HUES64 (cell line): ENCODE data around the gene KISS1R.
"Not testable (repeated sequence)": the region's sequence is repeated elsewhere in the genome, so short reads cannot be mapped to it uniquely, and the experiment has no call there.

Experiments
- H3K27ac ChIP-seq: 2 replicates; pipeline ENCODE4 v1.7.0; 2013; ENCODE audit warnings: low read depth, low read length, inconsistent platforms
- H3K27me3 ChIP-seq: 2 replicates; pipeline ENCODE4 v1.6.1; 2013; ENCODE audit warnings: mild to moderate bottlenecking, low read length; ENCODE audit not compliant: insufficient read depth
- H3K36me3 ChIP-seq: 2 replicates; pipeline ENCODE4 v1.6.1; 2013; ENCODE audit warnings: mild to moderate bottlenecking, low read length; ENCODE audit not compliant: insufficient read depth
- H3K4me1 ChIP-seq: 2 replicates; pipeline ENCODE4 v1.6.1; 2013; ENCODE audit warnings: mild to moderate bottlenecking, low read length, moderate library complexity; ENCODE audit not compliant: insufficient read depth
- H3K4me3 ChIP-seq: 2 replicates; pipeline ENCODE4 v1.5.1; 2013; ENCODE audit warnings: mild to moderate bottlenecking, low read length, moderate library complexity
- H3K9ac ChIP-seq: 2 replicates; pipeline ENCODE4 v1.6.1; 2013; ENCODE audit warnings: mild to moderate bottlenecking, low read depth, low read length
- H3K9me3 ChIP-seq: 2 replicates; pipeline ENCODE4 v1.6.1; 2013; ENCODE audit warnings: low read depth, low read length; ENCODE audit not compliant: insufficient read depth
- WGBS: fragments of 150-250, 120-280 bp; methylation state at CpG from one replicate; pipeline ENCODE4 v1.1.7; 2013; ENCODE audit warnings: missing lambda C conversion rate; 5-methylcytosine and 5-hydroxymethylcytosine counted together

KISS1R gene

GRCh38 chr19:873561-874041, 43.5 kb upstream of the KISS1R start:
- Histone ChIP-seq H3K27ac (no peak overlapping the region; the same call in 1 of the 2 replicates), H3K4me1 (no peaks in the 10 kb centered on the region), H3K4me3 (no peak overlapping the region), H3K27me3 (no peaks in the 10 kb centered on the region), H3K9me3 (no peaks in the 10 kb centered on the region), H3K9ac (no peak overlapping the region), H3K36me3 (peaks cover 24% of the 10 kb centered on the region)
- WGBS, result 91% methylated on average over 22 of the region's 22 CpGs

DNA sequence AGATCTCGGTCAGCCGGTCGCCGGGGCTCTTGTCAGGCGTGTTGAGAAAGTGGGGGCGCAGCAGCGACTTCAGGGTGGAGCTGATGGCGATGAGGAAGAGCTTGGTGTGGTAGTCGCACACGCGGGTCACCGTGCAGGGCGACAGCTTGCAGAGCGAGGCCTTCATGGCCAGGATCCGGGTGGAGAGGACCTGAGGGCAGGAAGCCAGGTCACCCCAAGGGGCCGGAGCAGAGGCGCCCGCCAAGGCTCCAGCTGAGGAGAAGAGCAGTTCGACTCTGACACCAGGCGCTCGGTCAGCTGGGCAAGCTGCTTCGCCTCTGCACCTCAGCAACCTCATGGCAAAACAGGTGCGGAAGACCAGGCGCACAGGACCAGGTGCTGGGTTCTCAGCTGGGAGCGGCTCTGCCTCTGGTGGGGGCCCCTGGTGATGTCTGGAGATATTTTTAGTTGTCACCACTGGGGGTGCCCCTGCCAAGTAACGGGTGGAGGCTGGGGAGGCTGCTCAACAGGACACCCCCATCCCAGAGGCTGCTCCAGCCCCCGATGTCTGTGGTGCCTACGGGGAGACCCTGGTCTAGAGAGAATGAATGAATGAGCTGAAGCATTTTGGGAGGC, 41.8 kb upstream of the KISS1R start:
- no peak overlapping the region for H3K27ac ChIP-seq

GRCh38 chr19:876089-876488, 41.0 kb upstream of the KISS1R start:
- H3K9ac ChIP-seq, result no peak overlapping the region
- no peaks in the 10 kb centered on the region for H3K4me1 ChIP-seq
- H3K36me3 ChIP-seq, result peaks cover 30% of the 10 kb centered on the region
- no peak overlapping the region for H3K27ac ChIP-seq
- no peak overlapping the region for H3K4me3 ChIP-seq
- no peaks in the 10 kb centered on the region for H3K9me3 ChIP-seq
- 95% methylated on average over 18 of the region's 18 CpGs for WGBS
- no peaks in the 10 kb centered on the region for H3K27me3 ChIP-seq

More for the DNA sequence above, 41.8 kb upstream of the KISS1R start:
- Histone ChIP-seq H3K9ac (no peak overlapping the region), H3K36me3 (peaks cover 28% of the 10 kb centered on the region), H3K4me1 (no peaks in the 10 kb centered on the region), H3K27me3 (no peaks in the 10 kb centered on the region), H3K9me3 (no peaks in the 10 kb centered on the region), H3K4me3 (no peak overlapping the region)
- WGBS, result 96% methylated on average over 28 of the region's 28 CpGs

DNA sequence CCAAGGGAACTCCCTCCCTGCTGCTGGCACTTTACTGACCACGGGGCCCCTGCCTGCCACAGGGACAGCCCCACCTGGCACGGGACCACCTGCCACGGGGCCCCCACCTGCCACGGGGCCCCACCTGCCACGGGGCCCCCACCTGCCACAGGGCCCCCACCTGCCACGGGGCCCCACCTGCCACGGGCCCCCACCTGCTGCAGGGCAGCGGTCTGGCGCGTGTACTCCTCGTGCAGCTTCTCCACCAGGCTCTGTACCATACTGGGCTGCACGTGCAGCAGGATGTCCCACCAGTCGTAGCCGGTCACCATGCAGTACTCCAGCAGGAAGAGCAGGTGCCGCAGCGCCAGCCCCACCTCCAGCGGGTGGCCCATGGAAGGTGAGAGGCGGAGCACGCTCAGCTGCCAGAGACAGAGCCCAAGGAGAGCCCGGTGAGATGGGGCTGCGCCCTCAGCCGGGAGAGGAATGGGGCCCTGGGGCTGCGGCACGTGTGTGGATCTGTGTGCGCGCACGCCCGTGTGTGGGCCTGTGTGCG, 40.3 kb upstream of the KISS1R start:
- 91% methylated on average over 29 of the region's 29 CpGs for WGBS
- H3K4me1 ChIP-seq, result no peaks in the 10 kb centered on the region
- no peak overlapping the region for H3K27ac ChIP-seq

GRCh38 chr19:877992-878660, 39.0 kb upstream of the KISS1R start:
- H3K4me1 ChIP-seq, H3K27me3 ChIP-seq, H3K27ac ChIP-seq, H3K4me3 ChIP-seq, H3K9me3 ChIP-seq, H3K9ac ChIP-seq: not testable (repeated sequence)
- 83% methylated on average over 23 of the region's 23 CpGs for WGBS
- peaks cover 49% of the 10 kb centered on the region for H3K36me3 ChIP-seq

More for the DNA sequence above, 40.3 kb upstream of the KISS1R start:
- Histone ChIP-seq H3K9ac (no peak overlapping the region), H3K9me3 (no peaks in the 10 kb centered on the region), H3K27me3 (no peaks in the 10 kb centered on the region), H3K36me3 (peaks cover 38% of the 10 kb centered on the region), H3K4me3 (no peak overlapping the region)

DNA sequence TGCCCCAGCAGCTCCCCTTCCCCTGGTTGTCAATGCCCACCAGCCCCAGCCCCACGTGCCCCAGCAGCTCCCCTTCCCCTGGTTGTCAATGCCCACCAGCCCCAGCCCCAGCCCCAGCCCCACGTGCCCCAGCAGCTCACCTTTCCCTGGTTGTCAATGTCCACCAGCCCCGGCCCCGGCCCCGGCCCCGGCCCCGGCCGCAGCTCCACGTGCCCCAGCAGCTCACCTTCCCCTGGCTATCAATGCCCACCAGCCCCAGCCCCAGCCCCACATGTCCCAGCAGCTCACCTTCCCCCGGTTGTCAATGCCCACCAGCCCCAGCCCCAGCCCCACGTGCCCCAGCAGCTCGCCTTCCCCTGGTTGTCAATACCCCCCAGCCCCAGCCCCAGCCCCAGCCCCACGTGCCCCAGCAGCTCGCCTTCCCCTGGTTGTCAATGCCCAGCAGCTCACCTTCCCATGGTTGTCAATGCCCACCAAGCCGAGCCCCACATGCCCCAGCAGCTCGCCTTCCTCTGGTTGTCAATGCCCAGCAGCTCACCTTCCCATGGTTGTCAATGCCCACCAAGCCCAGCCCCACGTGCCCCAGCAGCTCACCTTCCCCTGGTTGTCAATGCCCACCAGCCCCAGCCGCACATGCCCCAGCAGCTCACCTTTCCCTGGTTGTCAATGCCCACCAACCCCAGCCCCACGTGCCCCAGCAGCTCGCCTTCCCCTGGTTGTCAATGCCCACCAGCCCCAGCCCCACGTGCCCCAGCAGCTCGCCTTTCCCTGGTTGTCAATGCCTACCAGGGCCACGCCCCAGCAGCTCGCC, 38.2 kb upstream of the KISS1R start:
- H3K36me3 ChIP-seq, result peaks cover 52% of the 10 kb centered on the region
- H3K4me1 ChIP-seq, H3K9me3 ChIP-seq, H3K9ac ChIP-seq, H3K27ac ChIP-seq, H3K27me3 ChIP-seq, H3K4me3 ChIP-seq: not testable (repeated sequence)
- 87% methylated on average over 24 of the region's 24 CpGs for WGBS

DNA sequence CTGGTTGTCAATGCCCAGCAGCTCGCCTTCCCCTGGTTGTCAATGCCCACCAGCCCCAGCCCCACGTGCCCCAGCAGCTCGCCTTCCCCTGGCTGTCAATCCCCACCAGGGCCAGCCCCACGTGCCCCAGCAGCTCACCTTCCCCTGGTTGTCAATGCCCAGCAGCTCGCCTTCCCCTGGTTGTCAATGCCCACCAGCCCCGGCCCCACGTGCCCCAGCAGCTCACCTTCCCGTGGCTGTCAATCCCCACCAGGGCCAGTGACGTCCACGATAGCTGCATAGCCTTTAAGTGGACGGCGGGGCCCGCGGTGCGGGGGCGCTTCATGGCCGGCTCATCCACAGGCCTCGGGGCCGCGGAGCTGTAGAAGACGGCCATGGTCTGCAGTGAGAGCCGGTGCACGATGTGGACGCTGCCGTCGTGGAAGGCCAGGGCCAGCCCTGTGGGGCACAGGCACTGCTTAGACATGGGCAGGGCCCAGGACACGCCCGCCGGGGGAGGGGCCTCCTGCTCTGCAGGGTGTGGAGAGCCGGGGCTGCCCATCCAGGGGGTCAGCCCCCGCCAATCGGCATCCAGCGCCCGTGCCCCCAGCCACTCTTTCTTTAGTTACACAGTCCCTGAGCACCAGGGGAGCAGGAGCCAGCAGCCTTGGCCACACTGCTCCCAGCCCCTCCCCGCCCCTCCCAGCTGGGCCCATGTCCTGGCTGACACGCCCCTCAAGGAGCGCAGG, 37.3 kb upstream of the KISS1R start:
- Histone ChIP-seq H3K4me1 (no peaks in the 10 kb centered on the region), H3K4me3 (no peak overlapping the region), H3K36me3 (peaks cover 48% of the 10 kb centered on the region), H3K27me3 (no peaks in the 10 kb centered on the region), H3K27ac (no peak overlapping the region), H3K9me3 (no peaks in the 10 kb centered on the region), H3K9ac (no peak overlapping the region)
- WGBS, result 90% methylated on average over 37 of the region's 37 CpGs

- Histone ChIP-seq H3K36me3 (peaks cover 42% of the 10 kb centered on the region), H3K27ac (no peak overlapping the region), H3K9ac (no peak overlapping the region), H3K27me3 (no peaks in the 10 kb centered on the region), H3K4me3 (no peak overlapping the region), H3K4me1 (no peaks in the 10 kb centered on the region), H3K9me3 (no peaks in the 10 kb centered on the region)
- WGBS, result 97% methylated on average over 34 of the region's 34 CpGs
Observed at GRCh38 chr19:881385-882071, 35.6 kb upstream of the KISS1R start.

- Histone ChIP-seq H3K4me3 (no peak overlapping the region), H3K4me1 (no peaks in the 10 kb centered on the region), H3K9me3 (no peaks in the 10 kb centered on the region), H3K27ac (no peak overlapping the region), H3K9ac (no peak overlapping the region), H3K27me3 (no peaks in the 10 kb centered on the region), H3K36me3 (peaks cover 41% of the 10 kb centered on the region)
- WGBS, result 93% methylated on average over 20 of the region's 30 CpGs
Observed at GRCh38 chr19:882871-883497, 34.1 kb upstream of the KISS1R start.

DNA sequence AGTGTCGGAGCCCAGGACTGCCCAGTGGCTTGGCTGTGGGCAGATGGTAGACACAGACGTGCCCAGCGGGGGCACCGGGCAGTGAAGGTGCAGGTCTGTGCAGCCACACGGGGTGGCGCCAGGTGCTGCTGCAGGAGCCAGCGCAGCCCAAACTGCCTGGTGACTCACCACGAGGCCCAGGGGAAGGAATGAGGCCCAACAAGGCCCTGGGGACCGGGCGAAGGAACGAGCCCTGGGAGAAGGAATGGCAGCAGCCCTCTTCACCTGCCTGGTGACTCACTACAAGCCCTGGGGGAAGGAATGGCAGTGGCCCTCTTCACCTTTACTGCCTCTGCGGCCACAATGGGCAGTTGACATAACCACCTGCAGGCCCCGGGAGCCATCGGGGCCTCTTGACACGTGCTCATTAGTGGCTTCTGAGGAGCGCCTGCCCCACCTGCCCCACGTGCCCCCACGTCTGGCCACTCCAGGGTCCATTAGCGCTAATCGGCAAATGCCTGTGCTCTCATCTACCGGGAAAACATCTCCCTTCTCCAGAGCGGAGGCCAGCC, 33.4 kb upstream of the KISS1R start:
- H3K4me1 ChIP-seq, result no peaks in the 10 kb centered on the region

More for the DNA sequence above, 33.4 kb upstream of the KISS1R start:
- H3K27me3 ChIP-seq, result no peaks in the 10 kb centered on the region
- no peak overlapping the region for H3K4me3 ChIP-seq
- no peak overlapping the region for H3K27ac ChIP-seq
- peaks cover 45% of the 10 kb centered on the region for H3K36me3 ChIP-seq
- WGBS, result 91% methylated on average over 22 of the region's 22 CpGs
- no peaks in the 10 kb centered on the region for H3K9me3 ChIP-seq
- no peak overlapping the region for H3K9ac ChIP-seq
